GM20000 (cell line): Measurements from ENCODE around the gene ATG16L2.

Experiments
- DNase-seq: peaks from one replicate; pipeline ENCODE4 v3.0.0; 2012; ENCODE audit warnings: low spot score
- CTCF ChIP-seq: IDR thresholded peaks from 2 replicates; pipeline ENCODE4 v1.5.1; 2012; ENCODE audit warnings: mild to moderate bottlenecking, control low read depth; ENCODE audit errors: extremely low read depth, missing control alignments

Gene ATG16L2

GRCh38 chr11:72829884-72830533, 15.8 kb downstream of the ATG16L2 start:
- no peak for TF ChIP-seq CTCF

GRCh38 chr11:72831521-72832300, 17.5 kb downstream of the ATG16L2 start:
- peak; percentile 52 for DNase-seq
- peak; percentile 61 for TF ChIP-seq CTCF

More at GRCh38 chr11:72829884-72830533, 15.8 kb downstream of the ATG16L2 start:
- DNase-seq = no peak

- no peak for TF ChIP-seq CTCF
These were observed 18.3 kb downstream of the ATG16L2 start for GRCh38 chr11:72832301-72833082.

GRCh38 chr11:72833083-72833733, 19.0 kb downstream of the ATG16L2 start:
- TF ChIP-seq CTCF = no peak
- no peak for DNase-seq

More at GRCh38 chr11:72832301-72833082, 18.3 kb downstream of the ATG16L2 start:
- no peak for DNase-seq

GRCh38 chr11:72833811-72834493, 19.7 kb downstream of the ATG16L2 start:
- TF ChIP-seq CTCF = no peak

GRCh38 chr11:72834905-72835304, 20.7 kb downstream of the ATG16L2 start:
- no peak for TF ChIP-seq CTCF
- DNase-seq = no peak

More at GRCh38 chr11:72833811-72834493, 19.7 kb downstream of the ATG16L2 start:
- DNase-seq = no peak
